Activated B cell treated with CpG ODN at 0.5 μM for 24 hours (primary cell): ENCODE results near the gene DKK3. TPM values are rescaled to one million over a fixed set of nuclear protein-coding genes. Genes with fewer than 3 reads are reported as not detected.

Experiments
- ATAC-seq: fragments of 200-7000 bp; cut with Tn5 transposase; one replicate; pipeline ENCODE4 v1.10.0; 2021; ENCODE audit warnings: low read depth, mild to moderate bottlenecking, moderate library complexity
- CTCF ChIA-PET: fragments of 350-600 bp; sonication (Branson Sonifier 250); formaldehyde crosslinking; loops from one replicate; lab custom pipeline; 2021; ENCODE audit warnings: antibody characterized with exemption; lab: Charles Lee
- POLR2A ChIA-PET: fragments of 350-600 bp; sonication (Branson Sonifier 250); formaldehyde crosslinking; loops from one replicate; lab custom pipeline; 2021; ENCODE audit warnings: antibody characterized with exemption; lab: Charles Lee
- DNase-seq: peaks from one replicate; pipeline ENCODE4 v3.0.0; 2022
- H3K27ac Mint-ChIP-seq: one replicate; pipeline ENCODE4 v1.8.0; 2020; ENCODE audit warnings: mixed read lengths
- H3K27me3 Mint-ChIP-seq: one replicate; pipeline ENCODE4 v1.8.0; 2021; ENCODE audit warnings: mixed read lengths
- H3K36me3 Mint-ChIP-seq: one replicate; pipeline ENCODE4 v1.8.0; 2021; ENCODE audit warnings: low read depth, mixed read lengths
- H3K4me1 Mint-ChIP-seq: one replicate; pipeline ENCODE4 v1.8.0; 2021; ENCODE audit warnings: mixed read lengths
- H3K4me3 Mint-ChIP-seq: one replicate; pipeline ENCODE4 v1.8.0; 2020; ENCODE audit warnings: mild to moderate bottlenecking, mixed read lengths
- H3K9me3 Mint-ChIP-seq: one replicate; pipeline ENCODE4 v1.8.0; 2020; ENCODE audit warnings: mixed read lengths
- intact Hi-C: fragments of 100-400 bp; cut with micrococcal nuclease; formaldehyde crosslinking; loops from one replicate; pipeline ENCODE4 v1.15.1; 2024
- total RNA-seq: library from RNA; stranded (reverse); gene quantifications from 2 replicates; pipeline ENCODE4 v1.2.3, GENCODE V29; 2022
- TF ChIP-seq, protein P1 (sequence below): fragments of 200-600 bp; IDR thresholded peaks from one replicate; pipeline ENCODE4 v1.8.0; 2022; ENCODE audit warnings: antibody characterized with exemption, mild to moderate bottlenecking

DKK3 gene
- total RNA-seq, 1 donor from 2014 or later = not detected

DNA sequence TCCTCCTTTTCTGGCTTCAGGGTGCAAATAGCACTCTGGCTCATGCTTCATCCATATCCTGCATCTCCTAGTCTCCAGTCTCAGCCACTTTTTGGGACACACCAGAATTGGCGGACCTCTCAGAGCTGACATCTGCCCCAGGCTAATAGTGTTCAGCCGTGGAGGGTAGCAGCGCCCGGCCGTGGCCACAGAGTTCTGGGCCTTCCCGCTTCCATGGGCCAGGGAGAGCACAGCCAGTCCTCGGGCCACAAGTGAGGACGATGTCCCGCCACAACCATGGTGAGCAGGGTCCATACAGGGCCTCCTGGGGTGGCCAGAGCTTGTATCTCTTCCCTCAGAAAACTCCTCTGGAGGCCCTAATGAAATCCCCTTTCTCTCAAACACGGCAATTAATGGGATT, 26.0 kb downstream of the DKK3 start:
- Mint-ChIP-seq H3K36me3 (no peaks in the 10 kb centered on the region), H3K9me3 (peaks cover 2% of the 10 kb centered on the region), H3K4me3 (no peak overlapping the region), H3K4me1 (no peaks in the 10 kb centered on the region), H3K27me3 (peaks cover 9% of the 10 kb centered on the region), H3K27ac (no peak overlapping the region)
- CTCF ChIA-PET = no interaction called here
- intact Hi-C loops = no loop called here
- ATAC-seq (no peak), DNase-seq (no peak)
- TF ChIP-seq, protein P1, sequence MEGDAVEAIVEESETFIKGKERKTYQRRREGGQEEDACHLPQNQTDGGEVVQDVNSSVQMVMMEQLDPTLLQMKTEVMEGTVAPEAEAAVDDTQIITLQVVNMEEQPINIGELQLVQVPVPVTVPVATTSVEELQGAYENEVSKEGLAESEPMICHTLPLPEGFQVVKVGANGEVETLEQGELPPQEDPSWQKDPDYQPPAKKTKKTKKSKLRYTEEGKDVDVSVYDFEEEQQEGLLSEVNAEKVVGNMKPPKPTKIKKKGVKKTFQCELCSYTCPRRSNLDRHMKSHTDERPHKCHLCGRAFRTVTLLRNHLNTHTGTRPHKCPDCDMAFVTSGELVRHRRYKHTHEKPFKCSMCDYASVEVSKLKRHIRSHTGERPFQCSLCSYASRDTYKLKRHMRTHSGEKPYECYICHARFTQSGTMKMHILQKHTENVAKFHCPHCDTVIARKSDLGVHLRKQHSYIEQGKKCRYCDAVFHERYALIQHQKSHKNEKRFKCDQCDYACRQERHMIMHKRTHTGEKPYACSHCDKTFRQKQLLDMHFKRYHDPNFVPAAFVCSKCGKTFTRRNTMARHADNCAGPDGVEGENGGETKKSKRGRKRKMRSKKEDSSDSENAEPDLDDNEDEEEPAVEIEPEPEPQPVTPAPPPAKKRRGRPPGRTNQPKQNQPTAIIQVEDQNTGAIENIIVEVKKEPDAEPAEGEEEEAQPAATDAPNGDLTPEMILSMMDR = no peak
- POLR2A ChIA-PET = no interaction called here

DNA sequence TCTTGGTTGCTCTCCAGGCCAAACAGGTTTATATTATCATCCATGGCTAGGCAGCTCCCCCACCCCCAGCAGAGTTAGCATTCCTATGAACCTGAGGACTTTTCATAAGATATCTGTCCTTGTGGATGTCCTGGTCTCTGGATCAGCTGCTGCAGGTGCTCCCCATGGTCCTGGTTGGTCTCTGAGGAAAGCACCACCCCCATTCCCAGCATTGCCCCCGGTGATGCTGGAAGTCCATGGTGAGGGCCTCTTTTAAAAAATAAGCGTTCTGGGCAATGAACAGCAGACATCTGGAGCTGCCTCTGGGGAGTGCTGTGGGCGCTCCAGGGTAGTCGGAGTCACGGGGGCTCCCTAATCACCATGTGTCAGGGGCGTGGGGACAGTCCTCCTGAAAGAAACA, 26.6 kb downstream of the DKK3 start:
- Mint-ChIP-seq H3K27me3 (peaks cover 9% of the 10 kb centered on the region), H3K36me3 (no peaks in the 10 kb centered on the region), H3K4me3 (no peak overlapping the region), H3K27ac (no peak overlapping the region), H3K9me3 (peaks cover 2% of the 10 kb centered on the region), H3K4me1 (no peaks in the 10 kb centered on the region)
- POLR2A ChIA-PET = no interaction called here
- ATAC-seq (no peak), DNase-seq (no peak)
- TF ChIP-seq, protein P1 = no peak
- CTCF ChIA-PET = no interaction called here
- intact Hi-C loops = no loop called here

DNA sequence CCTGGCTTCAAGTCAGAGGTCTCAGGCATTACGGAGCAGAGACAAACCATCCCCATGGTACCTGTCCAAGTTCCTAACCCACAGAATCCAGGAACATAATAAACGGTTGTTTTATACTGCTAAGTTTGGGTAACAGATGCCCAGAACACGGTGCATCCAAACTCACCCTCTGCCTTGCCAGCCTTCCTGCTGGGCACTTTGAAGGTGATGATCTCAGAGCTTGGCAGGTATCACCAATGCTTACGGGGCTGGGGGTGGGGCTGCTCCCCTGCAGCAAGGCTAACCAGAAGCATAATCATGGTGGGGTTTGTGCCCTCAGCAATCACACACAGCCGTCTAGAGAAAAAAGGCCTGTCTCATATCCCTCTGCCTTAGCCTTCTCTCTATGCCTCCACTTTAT, 27.1 kb downstream of the DKK3 start:
- TF ChIP-seq, protein P1 = no peak
- intact Hi-C loops = no loop called here
- ChIA-PET CTCF (no interaction called here), POLR2A (no interaction called here)
- Mint-ChIP-seq H3K4me1 (no peaks in the 10 kb centered on the region), H3K36me3 (no peaks in the 10 kb centered on the region), H3K4me3 (no peak overlapping the region), H3K9me3 (peaks cover 2% of the 10 kb centered on the region), H3K27me3 (peaks cover 9% of the 10 kb centered on the region), H3K27ac (no peak overlapping the region)
- ATAC-seq (no peak), DNase-seq (no peak)

DNA sequence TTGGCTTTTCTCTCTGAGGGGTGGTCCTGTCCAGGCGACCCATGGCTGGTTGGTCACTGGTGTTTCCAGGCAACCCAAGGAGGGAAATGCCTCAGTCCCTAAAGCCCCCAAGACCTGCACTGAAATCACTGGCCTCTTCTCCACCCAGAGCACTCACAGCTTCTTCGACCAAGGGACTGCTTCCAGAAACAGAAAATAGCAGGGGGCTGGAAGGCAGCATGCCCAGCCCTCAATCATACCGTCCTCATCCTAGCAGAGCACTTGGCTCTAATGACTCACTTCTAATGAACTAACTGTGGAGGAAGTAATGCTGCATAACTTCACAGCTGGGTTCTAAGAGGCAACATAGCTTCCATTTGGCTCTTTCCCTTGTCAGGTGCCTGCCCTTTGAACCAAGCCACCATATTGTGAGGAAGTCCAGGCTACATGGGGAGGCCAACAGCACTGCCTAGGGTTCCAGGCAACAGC, 27.6 kb downstream of the DKK3 start:
- intact Hi-C loops = no loop called here
- no peak overlapping the region for H3K27ac Mint-ChIP-seq
- no peaks in the 10 kb centered on the region for H3K4me1 Mint-ChIP-seq
- CTCF ChIA-PET = no interaction called here
- no peak for ATAC-seq
- TF ChIP-seq, protein P1 = no peak
- no peak for DNase-seq
- POLR2A ChIA-PET = no interaction called here
- H3K27me3 Mint-ChIP-seq = peaks cover 9% of the 10 kb centered on the region
- H3K4me3 Mint-ChIP-seq = no peak overlapping the region
- peaks cover 2% of the 10 kb centered on the region for H3K9me3 Mint-ChIP-seq
- no peaks in the 10 kb centered on the region for H3K36me3 Mint-ChIP-seq

DNA sequence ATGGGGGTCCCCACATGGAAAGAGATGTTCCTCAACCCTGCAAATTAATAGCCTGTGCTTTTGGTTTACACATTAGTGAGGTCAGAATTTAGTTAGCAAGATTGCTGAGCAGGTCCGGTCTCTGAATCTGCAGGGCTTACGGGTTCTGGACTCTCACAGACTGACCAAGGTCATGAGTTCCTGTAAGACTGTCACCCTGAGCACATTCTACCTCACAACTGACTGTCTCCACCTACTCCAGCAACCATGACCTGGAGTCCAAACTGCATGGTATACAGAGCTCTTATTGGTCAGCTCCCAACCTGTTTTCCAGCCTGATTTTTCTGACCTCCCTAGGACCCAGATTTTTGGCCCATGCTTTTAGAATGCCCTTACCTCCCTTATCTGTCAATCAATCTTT, 28.2 kb downstream of the DKK3 start:
- Mint-ChIP-seq H3K9me3 (peaks cover 2% of the 10 kb centered on the region), H3K36me3 (no peaks in the 10 kb centered on the region), H3K4me1 (no peaks in the 10 kb centered on the region), H3K4me3 (no peak overlapping the region), H3K27ac (no peak overlapping the region), H3K27me3 (peaks cover 9% of the 10 kb centered on the region)
- intact Hi-C loops = no loop called here
- DNase-seq (no peak), ATAC-seq (no peak)
- ChIA-PET POLR2A (no interaction called here), CTCF (no interaction called here)
- TF ChIP-seq, protein P1 = no peak
